ENCODE measurements around the gene TRA2A.

Gene TRA2A

DNA sequence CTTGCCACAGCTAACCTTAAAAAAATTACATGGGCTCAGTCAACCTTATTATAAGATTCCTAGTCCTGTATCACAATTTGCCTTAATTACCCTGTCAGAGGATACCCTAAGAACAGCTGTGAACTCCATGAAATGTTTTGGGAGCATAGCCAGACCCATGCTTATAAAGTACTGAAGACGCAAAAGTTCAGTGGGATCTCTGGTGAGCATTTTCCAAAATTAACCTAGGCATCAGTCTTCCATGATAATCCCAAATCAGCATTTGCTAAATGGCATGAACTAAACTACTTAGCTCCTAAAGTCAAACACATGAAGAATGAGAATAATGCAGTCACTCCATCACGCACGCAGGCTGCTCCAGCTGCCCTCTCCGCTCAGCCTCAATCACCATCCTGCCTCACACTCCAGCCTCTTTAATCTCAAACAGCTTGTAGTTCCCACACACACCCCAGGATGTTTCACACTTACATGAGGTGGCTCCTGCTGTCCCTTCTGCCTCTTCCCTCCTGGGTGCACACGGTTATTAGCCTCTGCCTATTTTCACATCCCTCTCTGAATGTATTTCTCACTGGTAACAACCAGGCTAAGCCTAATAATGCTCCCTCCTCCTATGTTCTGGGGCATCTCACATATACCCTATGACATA lies 76.8 kb downstream of the TRA2A start:
- no peak overlapping the region for H3K27ac ChIP-seq (ENCODE audit: low read depth, low read length)
- H3K9ac ChIP-seq (ENCODE audit: low read depth in 1 of 2, low read length in 2 of 2): no peak overlapping the region
- peaks cover 3 to 12% of the 10 kb centered on the region in 2 donors for H3K27me3 ChIP-seq (ENCODE audit: control insufficient read depth in 1 of 2, insufficient read depth in 2 of 2, low read length in 2 of 2)
- no peaks in the 10 kb centered on the region for H3K4me1 ChIP-seq (ENCODE audit: control insufficient read depth in 1 of 2, insufficient read depth in 2 of 2, low read length in 2 of 2)
- H3K36me3 ChIP-seq (ENCODE audit: control insufficient read depth in 1 of 2, insufficient read depth in 2 of 2, low read length in 2 of 2): no peaks in the 10 kb centered on the region
- no peak overlapping the region for H3K4me3 ChIP-seq (ENCODE audit: low read depth in 1 of 2, low read length in 2 of 2)
- H3K9me3 ChIP-seq (ENCODE audit: control insufficient read depth in 1 of 2, low read length in 2 of 2): no peaks in the 10 kb centered on the region

Measured in duodenal mucosa (tissue), 2 donors.